ENCODE data around the gene MLLT3.

DNA sequence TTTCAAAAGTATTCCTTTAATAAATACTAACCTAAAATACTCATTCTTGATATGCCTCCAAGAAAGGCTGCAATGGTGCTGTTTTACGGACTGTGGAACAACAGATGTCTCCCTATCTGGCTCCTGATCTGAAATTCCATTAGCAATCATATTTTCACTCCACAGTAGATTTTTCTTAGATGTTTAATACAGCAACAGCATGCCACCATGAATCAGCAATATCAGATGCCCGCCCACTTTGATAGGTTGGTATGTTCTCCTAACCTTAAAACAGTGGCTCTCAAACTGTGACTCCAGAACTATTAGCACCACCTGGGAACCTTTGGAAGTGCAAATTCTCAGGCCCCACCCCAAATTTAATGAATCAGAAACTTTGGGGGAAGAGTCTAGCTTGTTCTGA is 110.2 kb downstream of the MLLT3 start:
- TF ChIP-seq POLR2AphosphoS5 (IDR thresholded peaks at IDR 0.05; ENCODE audit: low read depth, low read length), result no peak
- no peak for TF ChIP-seq TAF1 (IDR thresholded peaks at IDR 0.05; ENCODE audit: low read depth, low read length)
- TF ChIP-seq POLR2A (IDR thresholded peaks at IDR 0.05; ENCODE audit: low read depth, low read length), result no peak
- no peak for TF ChIP-seq PAX5 (IDR thresholded peaks at IDR 0.05; ENCODE audit: insufficient read depth, low read length, severe bottlenecking)
- TF ChIP-seq POU2F2 (IDR thresholded peaks at IDR 0.05; ENCODE audit: low read depth, low read length), result no peak
